K562 (cell line): ENCODE measurements around the gene MFAP3. TPM values are rescaled to one million over a fixed set of nuclear protein-coding genes. Genes with fewer than 3 reads are reported as not detected.

Experiments used
- ATAC-seq: fragments of 200-7000 bp; cut with Tn5 transposase; 3 replicates; pipeline ENCODE4 v1.9.1; 2020; ENCODE audit warnings: moderate library complexity
- BruUV-seq: library from RNA; stranded (reverse); fragments of 400-500 nt; replicated peaks from 2 replicates; lab custom pipeline; 2021; lab: Mats Ljungman, UMichigan
- CTCF ChIA-PET: fragments of 300-600 bp; formaldehyde crosslinking; extraction: SDS; loops from one replicate; lab custom pipeline; 2021; ENCODE audit warnings: low intra/inter-chr PET ratio; lab: Yijun Ruan, JAX
- POLR2A ChIA-PET: fragments of 300-600, 350-650 bp; sonication (Branson Sonifier 250); formaldehyde crosslinking; extraction: SDS; loops from one replicate; lab custom pipeline; 2021; ENCODE audit warnings: antibody characterized with exemption, inconsistent platforms; lab: Yijun Ruan, JAX
- DNase-seq, 4 experiments: peaks; one replicate each; pipeline versions ENCODE4 v3.0.0 to v3.0.0-alpha.2; 2011 to 2018; ENCODE audit warnings: low spot score in 3 of 4, mixed read lengths in 3 of 4; ENCODE audit errors: extremely low read depth in 1 of 4
- FAIRE-seq: peaks from 2 replicates; lab custom pipeline; 2011; peaks lifted over from hg19 to GRCh38; lab: Jason Lieb, UNC
- H2AFZ ChIP-seq: 2 replicates; pipeline ENCODE4 v1.6.0; 2011; ENCODE audit warnings: low read depth, low read length, control low read depth, inconsistent platforms
- H3K27ac ChIP-seq: fragments of 200-600 bp; 3 replicates; pipeline ENCODE4 v1.8.0; 2011; ENCODE audit warnings: low read depth, mild to moderate bottlenecking, control low read depth, inconsistent platforms, low read length, moderate library complexity, mixed read lengths; ENCODE audit errors: extremely low read depth
- H3K27me3 ChIP-seq, 2 experiments: fragments of 300-600 bp in 1 of 2; 2 replicates in 1 of 2; 3 replicates in 1 of 2; pipeline versions ENCODE4 v1.6.0 to v1.8.0; 2011; ENCODE audit warnings: inconsistent platforms in 2 of 2, low read length in 2 of 2, mild to moderate bottlenecking in 1 of 2, mixed read lengths in 1 of 2, moderate library complexity in 1 of 2; ENCODE audit not compliant: control insufficient read depth in 2 of 2, insufficient read depth in 2 of 2
- H3K36me3 ChIP-seq: fragments of 300-600 bp; 3 replicates; pipeline ENCODE4 v1.8.0; 2011; ENCODE audit warnings: mild to moderate bottlenecking, low read length, inconsistent platforms; ENCODE audit not compliant: control insufficient read depth, insufficient read depth
- H3K4me1 ChIP-seq, 2 experiments: fragments of 200-600 bp in 1 of 2; replicated peaks in 1 of 2; 2 replicates in 1 of 2; 3 replicates in 1 of 2; pipeline versions ENCODE4 v1.5.1 to v1.8.0; 2011; ENCODE audit warnings: inconsistent platforms in 2 of 2, low read length in 2 of 2, mild to moderate bottlenecking in 1 of 2, mixed read lengths in 1 of 2, moderate library complexity in 1 of 2; ENCODE audit not compliant: control insufficient read depth in 2 of 2, insufficient read depth in 2 of 2
- H3K4me2 ChIP-seq: 2 replicates; pipeline ENCODE4 v1.6.1; 2011; ENCODE audit warnings: low read length, control low read depth, inconsistent platforms, mixed read lengths; ENCODE audit not compliant: insufficient read depth
- H3K4me3 ChIP-seq: fragments of 200-600 bp; sonication (generic), shearing (Covaris generic); 2 replicates; pipeline ENCODE4 v1.5.1; 2016; ENCODE audit warnings: control low read depth, inconsistent platforms
- H3K79me2 ChIP-seq: fragments of 200-600 bp; 3 replicates; pipeline ENCODE4 v1.8.0; 2011; ENCODE audit warnings: low read length, inconsistent platforms; ENCODE audit not compliant: control insufficient read depth, insufficient read depth
- H3K9ac ChIP-seq, 2 experiments: 2 replicates each; pipeline versions ENCODE4 v1.6.0 to v1.6.1; 2011; ENCODE audit warnings: low read depth in 2 of 2, low read length in 2 of 2, control low read depth in 1 of 2, inconsistent platforms in 1 of 2, mild to moderate bottlenecking in 1 of 2, mixed read lengths in 1 of 2; ENCODE audit not compliant: insufficient read depth in 1 of 2
- H3K9me1 ChIP-seq: one replicate; pipeline ENCODE4 v1.6.0; 2011; ENCODE audit warnings: inconsistent platforms, mild to moderate bottlenecking, low read length, moderate library complexity; ENCODE audit not compliant: control insufficient read depth, insufficient read depth
- H3K9me3 ChIP-seq: replicated peaks from 2 replicates; pipeline ENCODE4 v1.5.1; 2011; ENCODE audit warnings: low read depth, low read length, inconsistent platforms; ENCODE audit not compliant: control insufficient read depth, insufficient read depth
- H4K20me1 ChIP-seq: replicated peaks from 2 replicates; pipeline ENCODE4 v1.6.1; 2011; ENCODE audit warnings: low read length, inconsistent platforms, mixed read lengths; ENCODE audit not compliant: control insufficient read depth, insufficient read depth
- HOMEZ ChIP-seq: fragments of 250-450 bp; sonication (Bioruptor Pico); IDR thresholded peaks from 2 replicates; pipeline ENCODE4 v1.4.0; 2020; ENCODE audit warnings: mild to moderate bottlenecking, moderate library complexity
- KLF1 ChIP-seq: fragments of 450-650 bp; IDR thresholded peaks from 2 replicates; pipeline ENCODE4 v1.6.1; 2016; ENCODE audit warnings: missing genetic modification characterization, missing compliant biosample characterization
- MCM5 ChIP-seq: fragments of 450-650 bp; IDR thresholded peaks from 2 replicates; pipeline ENCODE4 v1.6.1; 2016; ENCODE audit warnings: low read depth
- NCOA6 ChIP-seq: fragments of 450-650 bp; IDR thresholded peaks from 2 replicates; pipeline ENCODE4 v1.6.1; 2017; ENCODE audit warnings: mild to moderate bottlenecking
- PATZ1 ChIP-seq: fragments of 250-450 bp; sonication (Bioruptor Pico); IDR thresholded peaks from 2 replicates; pipeline ENCODE4 v1.5.0; 2020; ENCODE audit warnings: mild to moderate bottlenecking, borderline replicate concordance
- PHTF2 ChIP-seq: fragments of 250-450 bp; sonication (Bioruptor Pico); IDR thresholded peaks from 2 replicates; pipeline ENCODE4 v1.5.0; 2021; ENCODE audit warnings: mild to moderate bottlenecking
- PREB ChIP-seq: sonication (generic); formaldehyde crosslinking; IDR thresholded peaks from 2 replicates; pipeline ENCODE4 v1.8.1; 2023; ENCODE audit warnings: mild to moderate bottlenecking, missing genetic modification reagents
- SETDB1 ChIP-seq: IDR thresholded peaks from one replicate; pipeline ENCODE4 v1.6.1; 2012; ENCODE audit warnings: low read length, control low read depth, inconsistent platforms
- STAG1 ChIP-seq: sonication (generic); formaldehyde crosslinking; IDR thresholded peaks from 2 replicates; pipeline ENCODE4 v1.5.0; 2020; ENCODE audit warnings: missing genetic modification reagents, borderline replicate concordance
- THRB ChIP-seq: fragments of 450-650 bp; formaldehyde crosslinking; conservative IDR thresholded peaks from 2 replicates; pipeline ENCODE4 v1.4.0; 2022; ENCODE audit warnings: mild to moderate bottlenecking, missing genetic modification characterization
- ZNF431 ChIP-seq: sonication (generic); formaldehyde crosslinking; IDR thresholded peaks from 2 replicates; pipeline ENCODE4 v1.8.0; 2022; ENCODE audit warnings: mild to moderate bottlenecking, missing genetic modification reagents
- WGBS: fragments of 100-300 bp; shearing (Covaris generic); methylation state at CpG from one replicate; pipeline ENCODE4 v1.1.6; 2016; ENCODE audit warnings: low coverage, mixed read lengths; ENCODE audit not compliant: insufficient coverage; ENCODE audit errors: missing lambda C conversion rate; 5-methylcytosine and 5-hydroxymethylcytosine counted together
- in situ Hi-C: fragments of 300-500 bp; cut with MboI; formaldehyde crosslinking; loops from 4 replicates; pipeline ENCODE4 v1.15.0; 2018; ENCODE audit warnings: inconsistent platforms, mixed read lengths
- intact Hi-C: fragments of 100-400 bp; cut with micrococcal nuclease; formaldehyde crosslinking; loops from 2 replicates; pipeline ENCODE4 v1.14.2; 2022
- polyA plus RNA-seq, 8 experiments: library from polyadenylated mRNA; depleted of rRNA in 4 of 8; stranded (reverse) in 5 of 8; unstranded in 3 of 8; fragments of >200 nt; fragmentation: Nextera tagmentation in 2 of 8; fragmentation: Illumina TruSeq in 1 of 8; extraction: Ambion mirVana in 2 of 8; extraction: Trizol in 1 of 8; gene quantifications; 2 replicates each; pipeline versions ENCODE4 v1.2.1 to v1.2.3, GENCODE V29; 2011 to 2014; ENCODE audit warnings: inconsistent platforms in 1 of 8, missing spikeins in 1 of 8
- total RNA-seq, 7 experiments: library from RNA; depleted of rRNA in 6 of 7; stranded (reverse); fragments of >200 nt in 6 of 7; fragmentation: Illumina TruSeq in 2 of 7; extraction: Trizol in 2 of 7; gene quantifications; 2 replicates each; pipeline versions ENCODE4 v1.2.1 to v1.2.3, GENCODE V29; 2011 to 2021; ENCODE audit warnings: low replicate concordance in 1 of 7

Gene MFAP3
- total and polyA plus RNA-seq, 9 of the 15 experiments (the other 6 are each of a cell fraction or from before 2014, with no cell fraction given): 9.5 to 39.1 (median 20.7) TPM

GRCh38 chr5:154059583-154059982, 20.8 kb downstream of the MFAP3 start:
- no peak for DNase-seq
- H3K4me3 ChIP-seq: no peak overlapping the region
- H4K20me1 ChIP-seq: no peaks in the 10 kb centered on the region; the same call in 1 of the 2 replicates
- TF ChIP-seq ZNF431 (CRISPR knock-in tag) (no peak), NCOA6 (no peak), PHTF2 (CRISPR knock-in tag) (no peak), MCM5 (no peak), HOMEZ (CRISPR knock-in tag) (no peak), PREB (CRISPR knock-in tag) (no peak), PATZ1 (no peak), STAG1 (no peak), KLF1 (tag) (no peak), SETDB1 (no peak), THRB (CRISPR knock-in tag) (no peak)
- CTCF ChIA-PET: no interaction called here
- in situ Hi-C loops (no loop called here), intact Hi-C loops (no loop called here)
- H3K4me2 ChIP-seq: no peak overlapping the region
- H3K27me3 ChIP-seq: no peaks in the 10 kb centered on the region
- peak; percentile 19 for FAIRE-seq
- no peaks in the 10 kb centered on the region for H3K79me2 ChIP-seq
- H3K27ac ChIP-seq: no peak overlapping the region
- no peak for ATAC-seq
- WGBS: 17% methylated on average over 4 of the region's 4 CpGs
- peaks cover 0 to 3% of the 10 kb centered on the region in 2 experiments; a peak in 1 of 5 replicates for H3K4me1 ChIP-seq
- H3K36me3 ChIP-seq: peaks cover 7% of the 10 kb centered on the region; the same call in 1 of the 3 replicates
- no peak overlapping the region for H2AFZ ChIP-seq
- POLR2A ChIA-PET: interaction anchor here (1.9 to 3.5 kb wide), 4 partner anchors 9 to 21 kb away, joined by 6 to 17 read pairs (median 14); partner anchors contain the start of genes FAM114A2 and MFAP3
- no peak overlapping the region for H3K9ac ChIP-seq
- no TSS peak for BruUV-seq
- H3K9me3 ChIP-seq: no peaks in the 10 kb centered on the region
- H3K9me1 ChIP-seq: no peaks in the 10 kb centered on the region
